ENCODE results near the gene EFHC2. TPM values are rescaled to one million over a fixed set of nuclear protein-coding genes. Genes with fewer than 3 reads are reported as not detected.

The EFHC2 gene
- total and polyA plus RNA-seq, 10 of the 15 experiments (the other 5 are each of a cell fraction or from before 2014, with no cell fraction given): 0.56 TPM; not detected in 9

GRCh38 chrX:44312421-44312820 is 31.1 kb downstream of the EFHC2 start:
- H3K9me3 ChIP-seq (replicated peaks; ENCODE audit: control insufficient read depth, insufficient read depth, low read length): no peaks in the 10 kb centered on the region
- H2AFZ ChIP-seq (ENCODE audit: control insufficient read depth, low read depth, low read length): no peak overlapping the region
- ChIA-PET RAD21 (ENCODE audit: unreplicated experiment) (no interaction called here), POLR2A (no interaction called here), CTCF (interaction anchor here (2.8 kb wide), 1 partner anchor 9 kb away, joined by 7 read pairs; no protein-coding TSS in a partner anchor), SMC1A (ENCODE audit: uncharacterized antibody, unreplicated experiment) (interaction anchor here (1.2 kb wide), 1 partner anchor 10 kb away, joined by 3 read pairs; no protein-coding TSS in a partner anchor)
- H3K4me2 ChIP-seq (ENCODE audit: control insufficient read depth, insufficient read depth): no peak overlapping the region
- FAIRE-seq (no peak), DNase-seq (ENCODE audit: low read depth, low spot score) (no peak), ATAC-seq (no peak)
- H3K4me1 ChIP-seq (ENCODE audit: control insufficient read depth, insufficient read depth, low read length): no peaks in the 10 kb centered on the region
- no peaks in the 10 kb centered on the region; a peak in 1 of 4 replicates for H3K27me3 ChIP-seq (replicated peaks in 1 of 2; ENCODE audit: control insufficient read depth in 2 of 2, insufficient read depth in 2 of 2, low read length in 1 of 2)
- H3K79me2 ChIP-seq (ENCODE audit: control insufficient read depth, insufficient read depth, low read length): no peaks in the 10 kb centered on the region
- in situ Hi-C loops (cut with MboI) (no loop called here), intact Hi-C loops (cut with micrococcal nuclease; ENCODE audit: unreplicated experiment) (no loop called here)
- H4K20me1 ChIP-seq (ENCODE audit: control insufficient read depth, insufficient read depth): no peaks in the 10 kb centered on the region
- H3K36me3 ChIP-seq (ENCODE audit: control insufficient read depth in 2 of 2, insufficient read depth in 2 of 2, low read length in 1 of 2): no peaks in the 10 kb centered on the region
- no TSS peak for BruUV-seq (replicated peaks)
- no peak overlapping the region for H3K9ac ChIP-seq (ENCODE audit: control insufficient read depth, insufficient read depth, low read length)
- TF ChIP-seq PAX8 (IDR thresholded peaks at IDR 0.05): no peak
- no peak for TF ChIP-seq POU2F2 (IDR thresholded peaks at IDR 0.05; ENCODE audit: borderline replicate concordance, low read depth, low read length)
- TF ChIP-seq CUX1 (IDR thresholded peaks at IDR 0.05; ENCODE audit: insufficient replicate concordance, low read depth, low read length): no peak
- TF ChIP-seq RAD21 (IDR thresholded peaks at IDR 0.05; ENCODE audit: insufficient read depth, low read depth, low read length): no peak
- TF ChIP-seq SIN3A (IDR thresholded peaks at IDR 0.05; ENCODE audit: low read depth, low read length): no peak
- no peak for TF ChIP-seq USF2 (IDR thresholded peaks at IDR 0.05; ENCODE audit: borderline replicate concordance, low read depth, low read length)
- TF ChIP-seq CREB1 (IDR thresholded peaks at IDR 0.05; ENCODE audit: low read depth): no peak
- no peak for TF ChIP-seq RELB (IDR thresholded peaks at IDR 0.05; ENCODE audit: low read depth)
- no peak overlapping the region for H3K4me3 ChIP-seq
- H3K27ac ChIP-seq (ENCODE audit: control insufficient read depth, insufficient read depth): no peak overlapping the region

Data from GM12878 (cell line).